ENCODE measurements around the gene PPIF. TPM values are rescaled to one million over a fixed set of nuclear protein-coding genes. Genes with fewer than 3 reads are reported as not detected.

The PPIF gene
- total RNA-seq, 4 donors from 2014 or later = 35.7 to 57.8 (median 45.0) TPM

DNA sequence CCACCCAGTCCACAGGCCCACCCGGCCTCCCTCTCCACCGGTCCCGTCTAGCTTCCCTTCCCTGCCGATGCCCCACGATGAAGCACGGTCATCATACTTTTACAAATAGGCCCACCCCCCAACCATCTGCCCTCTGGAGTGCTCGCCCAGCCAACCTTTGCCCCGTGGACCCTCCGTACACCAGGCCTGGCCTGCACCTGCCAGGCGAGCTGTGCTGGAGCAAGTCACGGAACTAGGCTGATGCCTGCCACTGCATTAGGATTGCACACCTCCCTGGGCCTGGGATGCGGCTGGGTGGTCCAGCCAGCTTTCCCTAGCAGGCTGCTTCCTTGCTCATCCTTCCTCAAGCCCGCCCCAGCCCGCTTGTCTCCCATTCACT is 44.7 kb downstream of the PPIF start:
- peaks cover 0 to 4% (median 0%) of the 10 kb centered on the region in 3 donors for H3K36me3 ChIP-seq
- H3K27me3 ChIP-seq = no peaks in the 10 kb centered on the region
- TF ChIP-seq POLR2A (IDR thresholded peaks at IDR 0.05) = no peak
- TF ChIP-seq, protein P1, sequence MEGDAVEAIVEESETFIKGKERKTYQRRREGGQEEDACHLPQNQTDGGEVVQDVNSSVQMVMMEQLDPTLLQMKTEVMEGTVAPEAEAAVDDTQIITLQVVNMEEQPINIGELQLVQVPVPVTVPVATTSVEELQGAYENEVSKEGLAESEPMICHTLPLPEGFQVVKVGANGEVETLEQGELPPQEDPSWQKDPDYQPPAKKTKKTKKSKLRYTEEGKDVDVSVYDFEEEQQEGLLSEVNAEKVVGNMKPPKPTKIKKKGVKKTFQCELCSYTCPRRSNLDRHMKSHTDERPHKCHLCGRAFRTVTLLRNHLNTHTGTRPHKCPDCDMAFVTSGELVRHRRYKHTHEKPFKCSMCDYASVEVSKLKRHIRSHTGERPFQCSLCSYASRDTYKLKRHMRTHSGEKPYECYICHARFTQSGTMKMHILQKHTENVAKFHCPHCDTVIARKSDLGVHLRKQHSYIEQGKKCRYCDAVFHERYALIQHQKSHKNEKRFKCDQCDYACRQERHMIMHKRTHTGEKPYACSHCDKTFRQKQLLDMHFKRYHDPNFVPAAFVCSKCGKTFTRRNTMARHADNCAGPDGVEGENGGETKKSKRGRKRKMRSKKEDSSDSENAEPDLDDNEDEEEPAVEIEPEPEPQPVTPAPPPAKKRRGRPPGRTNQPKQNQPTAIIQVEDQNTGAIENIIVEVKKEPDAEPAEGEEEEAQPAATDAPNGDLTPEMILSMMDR (IDR thresholded peaks at IDR 0.05) = no peak
- peaks cover 0 to 5% (median 0%) of the 10 kb centered on the region in 4 donors for H3K4me1 ChIP-seq
- peak overlapping the region in 1 of 4 donors; percentile 37 for H3K27ac ChIP-seq
- no peak overlapping the region for H3K4me3 ChIP-seq
- H3K9me3 ChIP-seq = no peaks in the 10 kb centered on the region
- DNase-seq = peak in 1 of 3 donors; percentile 45

DNA sequence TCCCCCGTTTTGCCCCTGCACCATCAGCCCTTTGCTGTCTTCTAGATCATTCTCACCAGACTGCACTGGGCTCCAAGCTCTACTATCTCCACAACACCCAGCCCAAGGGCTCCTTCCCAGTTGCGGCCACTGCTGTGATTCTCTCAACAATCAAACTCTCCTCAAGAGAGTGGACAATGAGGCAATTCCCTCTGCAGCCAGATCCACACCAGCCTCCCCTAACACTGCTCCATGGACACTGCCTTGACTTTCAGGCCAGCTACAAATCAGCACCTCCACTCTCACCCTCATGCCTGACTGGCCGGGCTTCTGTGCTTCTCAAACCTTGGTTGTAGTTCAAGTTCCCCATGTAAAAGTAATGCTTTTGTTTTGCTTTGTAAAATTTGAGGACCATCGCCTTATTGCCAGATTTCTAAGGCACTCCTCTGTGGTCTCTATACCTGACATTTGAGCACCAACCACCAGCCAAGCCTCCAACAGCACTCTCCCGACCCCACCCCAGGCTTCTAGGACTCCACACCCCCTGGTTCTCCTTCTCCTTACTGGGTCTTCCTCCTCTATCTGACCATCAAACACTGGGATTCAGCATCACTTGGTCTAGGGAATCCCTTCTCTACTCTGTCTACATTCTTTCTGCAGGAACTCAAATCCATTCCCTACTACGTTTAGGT is 45.4 kb downstream of the PPIF start:
- Histone ChIP-seq H3K4me3 (no peak overlapping the region), H3K4me1 (peaks cover 0 to 5% (median 0%) of the 10 kb centered on the region in 4 donors), H3K9me3 (no peaks in the 10 kb centered on the region), H3K36me3 (peaks cover 0 to 4% (median 0%) of the 10 kb centered on the region in 3 donors), H3K27me3 (no peaks in the 10 kb centered on the region), H3K27ac (peak overlapping the region in 1 of 4 donors; percentile 37)
- no peak for DNase-seq
- TF ChIP-seq, protein P1 (IDR thresholded peaks at IDR 0.05) = no peak
- TF ChIP-seq POLR2A (IDR thresholded peaks at IDR 0.05) = no peak

DNA sequence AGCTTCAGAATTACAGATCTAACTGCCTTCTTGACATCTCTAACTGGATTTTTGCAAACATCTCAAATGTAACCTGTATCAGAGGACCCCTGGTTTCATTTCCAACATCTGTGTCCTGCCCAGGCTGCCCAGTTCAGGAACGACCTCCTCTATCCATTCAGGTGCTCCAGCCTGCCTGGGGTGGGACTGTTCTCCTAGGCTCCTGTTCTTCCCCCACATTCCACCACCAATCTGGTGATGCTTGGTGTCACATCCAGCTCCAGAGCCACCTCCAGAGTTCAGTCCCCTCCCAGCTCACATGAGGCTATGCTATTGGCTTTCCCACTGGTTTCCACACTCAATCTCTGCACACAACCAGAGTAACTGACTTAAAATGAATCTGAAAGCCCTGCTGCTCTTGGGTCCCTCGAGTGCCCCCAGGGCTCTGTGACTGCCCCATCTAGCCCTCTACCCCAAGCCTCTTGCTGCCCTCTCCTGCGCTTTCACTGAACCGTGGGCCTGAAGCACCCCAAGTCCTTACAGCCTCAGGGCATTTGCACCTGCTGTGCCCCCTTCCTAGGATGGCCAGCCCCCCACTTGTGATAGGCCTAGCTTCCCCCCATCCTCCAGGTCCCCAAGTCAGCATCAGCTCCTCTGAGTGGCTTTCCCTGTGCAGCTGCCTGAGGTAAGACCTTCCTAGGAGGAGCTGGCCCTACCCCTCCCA is 46.1 kb downstream of the PPIF start:
- no peaks in the 10 kb centered on the region for H3K9me3 ChIP-seq
- peak in 1 of 3 donors; percentile 38 for DNase-seq
- peaks cover 0 to 4% (median 0%) of the 10 kb centered on the region in 3 donors for H3K36me3 ChIP-seq
- H3K27ac ChIP-seq = no peak overlapping the region
- H3K4me1 ChIP-seq = peaks cover 0 to 12% (median 0%) of the 10 kb centered on the region in 4 donors
- no peak overlapping the region for H3K4me3 ChIP-seq
- TF ChIP-seq, protein P1 (IDR thresholded peaks at IDR 0.05) = no peak
- TF ChIP-seq POLR2A (IDR thresholded peaks at IDR 0.05) = no peak
- no peaks in the 10 kb centered on the region for H3K27me3 ChIP-seq

DNA sequence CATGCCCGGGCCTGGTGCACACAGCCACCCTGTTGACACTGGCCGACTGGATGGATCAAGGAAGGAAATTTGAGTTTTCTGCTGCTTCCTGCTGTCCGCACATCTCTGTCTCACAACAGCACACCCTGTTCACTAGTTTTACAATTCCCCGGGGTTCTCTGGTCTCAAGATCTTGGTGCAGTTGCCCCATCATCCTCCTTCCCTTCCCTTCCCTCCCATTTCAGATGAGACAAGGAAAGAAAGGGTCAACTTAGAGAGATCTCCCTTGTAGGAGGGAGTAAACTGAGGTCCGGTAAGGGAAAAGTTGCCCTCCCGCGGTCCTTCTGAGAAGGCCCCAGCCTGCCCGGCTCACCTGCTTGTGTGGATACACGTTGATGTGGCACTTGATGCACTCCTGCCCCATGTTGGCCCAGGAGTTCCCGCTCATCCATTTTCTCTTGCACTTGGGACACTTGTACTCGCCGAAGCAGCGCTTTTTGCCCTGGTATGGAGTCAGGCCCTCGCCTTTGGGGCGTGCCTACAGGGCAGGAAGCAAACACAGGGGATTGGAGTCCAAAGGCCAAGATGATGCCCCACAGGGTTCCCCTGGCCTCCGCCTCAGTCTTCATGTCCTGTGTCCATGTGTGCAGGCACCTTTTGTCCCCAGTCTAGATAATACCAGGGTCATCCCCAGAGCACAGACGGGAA is 46.8 kb downstream of the PPIF start:
- H3K27me3 ChIP-seq = no peaks in the 10 kb centered on the region
- H3K27ac ChIP-seq = no peak overlapping the region
- no peak overlapping the region for H3K4me3 ChIP-seq
- DNase-seq = peak in 1 of 3 donors; percentile 31
- peaks cover 0 to 19% (median 0%) of the 10 kb centered on the region in 4 donors for H3K4me1 ChIP-seq
- H3K9me3 ChIP-seq = no peaks in the 10 kb centered on the region
- TF ChIP-seq, protein P1 (IDR thresholded peaks at IDR 0.05) = no peak
- TF ChIP-seq POLR2A (IDR thresholded peaks at IDR 0.05) = no peak
- peaks cover 0 to 4% (median 0%) of the 10 kb centered on the region in 3 donors for H3K36me3 ChIP-seq

DNA sequence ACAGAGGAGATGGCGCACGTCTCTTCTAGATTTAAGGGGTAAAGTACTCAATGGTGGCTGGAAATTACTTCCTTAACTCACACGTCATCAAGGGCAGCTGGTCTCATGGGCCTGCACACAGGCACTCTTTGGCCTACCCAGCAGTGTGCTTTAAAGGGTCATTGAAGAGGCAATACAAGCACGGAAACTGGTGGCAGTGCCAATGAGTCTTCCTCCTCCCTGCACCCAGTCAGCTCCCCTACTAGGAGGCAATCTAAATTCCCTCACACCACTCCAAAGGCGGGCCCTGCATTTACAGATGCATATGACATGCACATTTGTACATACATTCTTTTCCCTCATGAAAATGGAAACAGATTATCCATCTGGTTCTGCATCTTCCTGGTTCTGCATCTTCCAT is 47.4 kb downstream of the PPIF start:
- H3K36me3 ChIP-seq = peaks cover 0 to 4% (median 0%) of the 10 kb centered on the region in 3 donors
- peak in 1 of 3 donors; percentile 7 for DNase-seq
- H3K27ac ChIP-seq = no peak overlapping the region
- no peaks in the 10 kb centered on the region for H3K27me3 ChIP-seq
- no peak for TF ChIP-seq POLR2A (IDR thresholded peaks at IDR 0.05)
- TF ChIP-seq, protein P1 (IDR thresholded peaks at IDR 0.05) = no peak
- H3K9me3 ChIP-seq = no peaks in the 10 kb centered on the region
- peaks cover 0 to 25% (median 0%) of the 10 kb centered on the region in 4 donors for H3K4me1 ChIP-seq
- no peak overlapping the region for H3K4me3 ChIP-seq
